ENCODE measurements around the gene ADAMTS6. TPM values are rescaled to one million over a fixed set of nuclear protein-coding genes. Genes with fewer than 3 reads are reported as not detected.

ADAMTS6 gene
- total RNA-seq, 4 donors from 2014 or later, result 2.6 to 25.2 (median 12.3) TPM

- Histone ChIP-seq H3K27ac (no peak overlapping the region), H3K36me3 (no peaks in the 10 kb centered on the region), H3K9me3 (no peaks in the 10 kb centered on the region), H3K27me3 (no peaks in the 10 kb centered on the region), H3K4me3 (no peak overlapping the region), H3K4me1 (peaks cover 0 to 10% (median 0%) of the 10 kb centered on the region in 3 donors)
- WGBS, 2 donors (ENCODE audit: low coverage in 1 of 2), result 8 to 59% methylated on average over 6 of the region's 6 CpGs
- no peak for ATAC-seq
- no peak for TF ChIP-seq POLR2A (IDR thresholded peaks at IDR 0.05)
- TF ChIP-seq CTCF (IDR thresholded peaks at IDR 0.05), result no peak
- no peak for TF ChIP-seq POLR2AphosphoS5 (IDR thresholded peaks at IDR 0.05)
- no peak for TF ChIP-seq EP300 (IDR thresholded peaks at IDR 0.05)
Observed at GRCh38 chr5:65262649-65263059, 219.1 kb downstream of the ADAMTS6 start.

- ATAC-seq, result no peak
- TF ChIP-seq POLR2A (IDR thresholded peaks at IDR 0.05) (no peak), CTCF (IDR thresholded peaks at IDR 0.05) (no peak), EP300 (IDR thresholded peaks at IDR 0.05) (no peak), POLR2AphosphoS5 (IDR thresholded peaks at IDR 0.05) (no peak)
- Histone ChIP-seq H3K27me3 (no peaks in the 10 kb centered on the region), H3K9me3 (no peaks in the 10 kb centered on the region), H3K4me3 (no peak overlapping the region), H3K36me3 (no peaks in the 10 kb centered on the region), H3K27ac (no peak overlapping the region), H3K4me1 (peaks cover 0 to 10% (median 0%) of the 10 kb centered on the region in 3 donors)
- 62 to 87% methylated on average over 3 of the region's 3 CpGs for WGBS, 2 donors (ENCODE audit: low coverage in 1 of 2)
Observed at GRCh38 chr5:65262096-65262495, 219.6 kb downstream of the ADAMTS6 start.

GRCh38 chr5:65261499-65261898 is 220.2 kb downstream of the ADAMTS6 start:
- no peak for ATAC-seq
- no peak overlapping the region for H3K27ac ChIP-seq
- no peaks in the 10 kb centered on the region for H3K27me3 ChIP-seq
- H3K4me3 ChIP-seq, result no peak overlapping the region
- no peak for TF ChIP-seq CTCF (IDR thresholded peaks at IDR 0.05)
- no peak for TF ChIP-seq POLR2AphosphoS5 (IDR thresholded peaks at IDR 0.05)
- TF ChIP-seq POLR2A (IDR thresholded peaks at IDR 0.05), result no peak
- no peak for TF ChIP-seq EP300 (IDR thresholded peaks at IDR 0.05)
- no peaks in the 10 kb centered on the region for H3K9me3 ChIP-seq
- H3K36me3 ChIP-seq, result no peaks in the 10 kb centered on the region
- peaks cover 0 to 10% (median 0%) of the 10 kb centered on the region in 3 donors for H3K4me1 ChIP-seq
- WGBS, 2 donors (ENCODE audit: low coverage in 1 of 2), result 91 to 100% methylated on average over 1 of the region's 1 CpG

GRCh38 chr5:65255294-65255693 is 226.4 kb downstream of the ADAMTS6 start:
- Histone ChIP-seq H3K36me3 (no peaks in the 10 kb centered on the region), H3K9me3 (no peaks in the 10 kb centered on the region), H3K4me1 (peaks cover 0 to under 1% (median 0%) of the 10 kb centered on the region in 3 donors), H3K27ac (no peak overlapping the region), H3K27me3 (no peaks in the 10 kb centered on the region), H3K4me3 (no peak overlapping the region)
- whole genome bisulfite sequencing, 2 donors (ENCODE audit: low coverage in 1 of 2), result 93 to 100% methylated on average over 2 to 3 of the region's 3 CpGs
- no peak for ATAC-seq
- TF ChIP-seq EP300 (IDR thresholded peaks at IDR 0.05) (no peak), POLR2A (IDR thresholded peaks at IDR 0.05) (no peak), CTCF (IDR thresholded peaks at IDR 0.05) (no peak), POLR2AphosphoS5 (IDR thresholded peaks at IDR 0.05) (no peak)

- no peak for TF ChIP-seq POLR2A (IDR thresholded peaks at IDR 0.05)
- TF ChIP-seq EP300 (IDR thresholded peaks at IDR 0.05), result no peak
- TF ChIP-seq CTCF (IDR thresholded peaks at IDR 0.05), result no peak
- no peak for TF ChIP-seq POLR2AphosphoS5 (IDR thresholded peaks at IDR 0.05)
- Histone ChIP-seq H3K36me3 (no peaks in the 10 kb centered on the region), H3K9me3 (no peaks in the 10 kb centered on the region), H3K4me1 (peaks cover 0 to 8% (median 0%) of the 10 kb centered on the region in 3 donors), H3K27me3 (no peaks in the 10 kb centered on the region), H3K4me3 (no peak overlapping the region), H3K27ac (no peak overlapping the region)
- WGBS, 2 donors (ENCODE audit: low coverage in 1 of 2), result 63 to 64% methylated on average over 3 to 6 of the region's 6 CpGs
- ATAC-seq, result no peak
Observed at GRCh38 chr5:65252977-65253376, 228.7 kb downstream of the ADAMTS6 start.
